IPS-NIHi7 (cell line): ENCODE results near the gene CAPN13.
A peak's percentile ranks its signal among the peaks of the same experiment; 100 is the strongest.

Experiments
- DNase-seq: peaks from one replicate; pipeline ENCODE4 v3.0.0; 2012; ENCODE audit warnings: mixed read lengths; ENCODE audit errors: extremely low spot score

Gene CAPN13

DNA sequence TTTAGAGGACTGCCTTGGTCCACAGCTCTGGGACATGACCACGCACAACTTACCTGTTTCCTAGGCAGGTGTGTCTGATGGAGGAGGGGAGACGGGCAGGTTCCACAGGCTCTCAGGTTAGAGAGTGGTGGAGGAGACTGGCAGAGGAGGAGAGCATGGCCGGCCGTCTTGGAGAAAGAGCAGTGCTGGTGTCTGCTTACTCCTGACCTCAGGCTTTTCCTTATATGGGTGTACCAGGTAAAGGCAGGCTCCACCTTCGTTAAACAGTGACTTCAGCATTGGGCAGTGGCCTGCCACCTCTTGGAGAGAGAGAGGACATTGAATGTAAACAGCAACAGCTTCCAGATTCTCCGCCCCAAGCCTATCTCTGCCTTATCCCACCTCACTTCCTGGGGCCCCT is at the start of gene CAPN13:
Gene CAPN13, minus strand, starts transcription at position 198 of the 400 bp plus-strand sequence. CDS start 20,121 bp downstream, outside the sequence.
- DNase-seq, result peak; percentile 85

DNA sequence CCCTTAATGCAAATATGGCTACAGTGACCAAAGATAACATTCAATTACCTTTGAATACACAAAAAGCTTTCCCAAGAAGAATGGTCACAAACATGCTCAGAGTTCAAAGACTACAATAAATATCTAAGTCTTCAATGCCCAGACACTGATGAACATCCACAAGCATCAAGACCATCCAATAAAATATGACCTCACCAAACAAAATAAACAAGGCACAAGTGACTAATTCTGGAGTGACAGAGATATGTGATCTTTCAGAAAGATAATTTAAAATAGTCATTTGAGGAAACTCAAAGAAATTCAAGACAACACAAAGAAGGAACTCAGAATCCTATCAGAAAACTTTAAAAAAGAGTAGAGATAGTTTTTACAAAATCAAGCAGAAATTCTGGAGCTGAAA is 40.6 kb upstream of the CAPN13 start:
- DNase-seq, result no peak

GRCh38 chr2:30847329-30847728 is 40.1 kb upstream of the CAPN13 start:
- DNase-seq, result no peak

GRCh38 chr2:30828586-30828985 is 21.3 kb upstream of the CAPN13 start:
- no peak for DNase-seq

DNA sequence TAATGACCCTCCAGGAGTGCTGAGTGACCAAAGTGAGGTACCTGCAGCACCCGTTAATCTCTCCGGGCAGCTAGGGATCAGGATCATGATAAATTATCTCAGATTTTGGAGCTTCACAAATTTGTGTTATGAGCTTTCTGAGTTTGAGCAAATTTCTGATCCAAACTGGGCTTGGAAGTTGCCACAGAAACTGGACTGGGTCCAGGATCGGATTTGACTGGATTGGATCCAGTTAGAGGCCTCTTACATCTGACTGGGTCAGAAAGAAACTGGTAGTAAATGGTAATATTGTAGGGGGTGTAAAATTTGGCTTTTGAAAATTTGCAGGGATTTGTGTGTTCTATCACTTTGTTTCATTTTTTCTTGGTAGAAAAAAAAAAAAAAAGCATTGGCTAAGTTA is 19.7 kb upstream of the CAPN13 start:
- DNase-seq, result no peak

DNA sequence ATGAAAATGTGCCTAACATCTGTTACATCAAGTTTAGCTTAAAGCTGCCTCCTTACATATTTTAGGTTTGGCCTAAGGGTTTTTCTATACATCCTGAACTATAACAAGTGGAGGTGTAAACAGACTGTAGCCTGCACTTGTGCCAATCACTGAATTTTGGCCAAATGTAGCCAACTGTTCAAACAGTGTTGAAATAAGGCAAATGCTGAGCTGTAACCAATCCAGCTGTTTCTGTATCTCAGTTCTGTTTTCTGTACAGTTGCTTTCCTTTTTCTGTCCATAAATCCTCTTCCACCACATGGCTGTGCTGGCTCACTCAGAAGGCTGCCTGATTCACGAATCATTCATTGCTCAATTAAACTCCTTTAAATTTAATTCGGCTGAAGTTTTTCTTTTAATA is 19.2 kb upstream of the CAPN13 start:
- no peak for DNase-seq

DNA sequence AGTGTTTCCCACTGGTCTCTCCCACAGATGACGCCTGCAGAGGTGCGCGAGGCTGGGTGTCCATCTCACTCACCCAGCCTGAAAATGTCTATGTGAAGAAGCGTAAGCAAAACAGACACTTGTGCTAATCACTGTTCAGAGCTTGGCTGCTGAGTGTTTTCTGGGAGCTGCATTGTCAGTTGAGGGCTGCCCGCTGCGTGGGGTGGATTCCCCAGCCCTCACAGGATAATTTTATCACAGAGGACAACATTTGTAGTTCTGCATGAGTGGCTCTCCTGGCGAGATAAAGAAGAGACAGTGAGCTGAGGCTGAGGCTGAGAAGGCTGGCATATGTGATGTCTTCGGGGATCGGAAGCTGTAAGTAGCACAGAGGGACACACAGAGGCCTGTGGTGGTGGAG is 16.2 kb upstream of the CAPN13 start:
- DNase-seq, result no peak

- no peak for DNase-seq
These were observed 14.7 kb upstream of the CAPN13 start for GRCh38 chr2:30821960-30822359.

GRCh38 chr2:30820381-30821055 is 13.3 kb upstream of the CAPN13 start:
- no peak for DNase-seq

DNA sequence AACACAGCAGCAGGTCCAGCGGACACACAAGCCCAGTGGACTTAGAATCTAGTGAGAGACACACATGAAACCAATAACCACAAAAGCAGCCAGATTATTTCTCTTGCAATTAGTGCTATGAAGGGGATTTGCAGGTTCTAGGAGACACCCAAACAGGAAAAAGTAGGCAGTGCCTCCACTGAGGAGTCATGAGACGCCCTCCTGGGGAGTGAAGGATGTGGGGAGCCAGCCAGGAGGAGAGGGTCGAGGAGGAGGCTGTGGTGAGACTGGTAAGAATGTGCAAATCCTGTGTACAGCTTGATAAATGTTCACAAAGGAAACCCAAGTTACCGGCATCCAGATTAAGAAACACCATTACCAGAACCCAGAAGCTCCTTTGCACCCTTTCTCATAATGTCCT is 2.7 kb upstream of the CAPN13 start:
- no peak for DNase-seq

DNA sequence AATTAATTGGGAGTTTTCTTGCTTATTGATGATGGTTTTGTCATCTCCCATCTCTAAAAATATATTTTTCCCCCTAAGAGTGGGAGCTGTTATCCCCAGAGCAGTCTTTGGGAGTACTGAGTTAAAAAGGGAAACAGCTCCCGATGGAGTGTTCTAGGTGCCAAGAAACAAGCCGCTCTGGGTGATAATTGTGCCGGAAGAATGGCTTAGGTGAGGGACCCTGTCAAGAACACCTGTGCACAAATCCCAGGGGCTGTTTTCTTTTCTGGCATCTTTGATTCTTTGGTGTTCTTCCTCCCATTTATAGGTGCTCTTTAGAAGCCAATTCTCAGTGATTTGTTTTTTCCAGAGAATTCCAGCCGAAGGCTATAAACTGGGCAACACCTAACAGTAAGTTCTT is 1.4 kb upstream of the CAPN13 start:
- DNase-seq, result no peak

DNA sequence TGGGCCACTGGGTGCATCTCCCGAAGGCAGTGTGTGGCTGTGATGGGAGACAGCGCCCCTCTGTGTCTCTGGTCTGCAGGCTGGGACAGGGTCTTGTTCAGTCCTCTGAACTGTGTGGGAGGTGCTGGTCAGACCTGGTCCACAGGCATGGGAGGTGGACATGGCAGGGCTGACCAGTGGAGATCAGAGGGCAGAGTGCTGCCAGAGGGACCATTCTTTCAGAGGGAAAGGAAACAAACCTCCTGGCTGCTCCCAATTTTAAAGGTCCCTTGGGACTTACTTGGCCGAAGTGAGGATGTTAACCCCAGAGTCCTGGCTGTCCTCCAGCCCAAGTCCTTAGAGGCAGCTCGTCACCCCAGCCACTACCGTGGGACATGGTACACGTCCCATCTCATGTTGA is 4.0 kb downstream of the CAPN13 start:
- DNase-seq, result no peak

- no peak for DNase-seq
These were observed 4.6 kb downstream of the CAPN13 start for GRCh38 chr2:30802611-30803010.

DNA sequence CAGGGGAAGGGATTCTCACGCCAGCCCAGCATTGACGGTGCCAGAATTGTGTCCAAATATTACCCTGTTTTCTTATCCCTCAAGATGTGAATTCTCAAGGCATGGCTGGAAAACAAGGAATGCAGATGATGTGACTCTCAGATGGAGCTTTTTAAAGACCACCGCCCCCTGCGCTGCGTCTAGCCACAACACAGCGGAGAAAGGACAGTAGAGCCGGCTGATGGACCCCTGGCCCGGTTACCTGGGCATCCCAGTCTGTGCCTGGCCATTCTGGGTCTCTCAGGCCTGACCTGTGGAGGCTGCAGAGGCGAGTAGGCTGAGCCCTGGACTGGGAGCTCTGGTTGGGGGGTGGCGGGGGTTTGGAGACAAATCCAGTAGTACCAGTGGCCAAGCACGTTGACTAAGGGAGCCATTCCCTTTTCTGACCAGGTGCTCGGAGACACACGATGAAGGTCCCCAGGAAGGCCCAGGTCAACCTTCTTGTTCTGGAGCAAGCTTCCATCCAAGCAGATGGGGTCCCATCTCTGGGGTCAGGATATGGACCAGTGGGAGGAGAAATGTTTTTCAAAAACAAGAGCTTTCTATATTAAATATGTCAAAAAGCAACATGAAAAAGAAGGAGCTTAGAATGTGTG is 5.3 kb downstream of the CAPN13 start:
- no peak for DNase-seq

DNA sequence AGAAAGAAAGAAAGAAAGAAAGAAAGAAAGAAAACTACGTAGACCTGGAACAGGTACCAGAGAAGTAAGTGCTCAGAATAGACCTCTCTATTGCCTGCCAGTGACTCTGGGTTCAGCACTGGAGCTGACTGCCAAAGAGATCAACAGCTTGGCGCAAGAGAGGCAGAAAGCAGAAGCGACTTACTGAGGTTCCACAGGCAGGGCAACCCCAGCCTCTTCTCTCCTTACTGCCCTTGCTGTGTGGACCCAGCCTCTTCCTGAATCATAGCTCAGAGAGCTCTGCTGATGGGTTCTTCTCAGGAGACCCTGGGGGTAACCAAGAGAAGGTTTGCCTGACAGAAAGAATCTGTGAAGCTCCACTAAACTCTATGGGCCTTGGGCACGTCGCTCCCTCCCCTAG is 7.1 kb downstream of the CAPN13 start:
- DNase-seq, result no peak

- DNase-seq, result no peak
These were observed 7.9 kb downstream of the CAPN13 start for GRCh38 chr2:30799366-30799765.

GRCh38 chr2:30798536-30798991 is 8.7 kb downstream of the CAPN13 start:
- DNase-seq, result no peak

- no peak for DNase-seq
These were observed 9.7 kb downstream of the CAPN13 start for GRCh38 chr2:30797381-30798015.

- DNase-seq, result peak; percentile 43
These were observed 10.5 kb downstream of the CAPN13 start for GRCh38 chr2:30796699-30797098.

DNA sequence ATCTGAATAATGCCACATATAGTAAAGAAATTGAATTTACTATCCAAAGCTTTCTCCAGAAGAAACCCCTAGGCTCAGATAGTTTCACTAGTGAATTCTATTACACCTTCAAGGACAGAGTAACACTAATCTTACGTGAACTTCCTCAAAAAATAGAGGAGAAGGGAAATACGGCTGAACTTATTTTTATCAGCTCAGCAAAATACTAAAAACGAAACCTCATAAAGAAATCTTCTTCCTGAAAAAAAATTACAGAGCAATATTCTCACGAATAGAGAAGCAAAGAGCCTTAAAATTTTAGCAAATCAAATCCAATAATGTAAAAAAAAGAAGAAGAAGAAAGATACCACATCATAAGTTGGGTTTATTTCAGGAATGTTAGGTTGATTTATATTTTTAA is 14.7 kb downstream of the CAPN13 start:
- no peak for DNase-seq

DNA sequence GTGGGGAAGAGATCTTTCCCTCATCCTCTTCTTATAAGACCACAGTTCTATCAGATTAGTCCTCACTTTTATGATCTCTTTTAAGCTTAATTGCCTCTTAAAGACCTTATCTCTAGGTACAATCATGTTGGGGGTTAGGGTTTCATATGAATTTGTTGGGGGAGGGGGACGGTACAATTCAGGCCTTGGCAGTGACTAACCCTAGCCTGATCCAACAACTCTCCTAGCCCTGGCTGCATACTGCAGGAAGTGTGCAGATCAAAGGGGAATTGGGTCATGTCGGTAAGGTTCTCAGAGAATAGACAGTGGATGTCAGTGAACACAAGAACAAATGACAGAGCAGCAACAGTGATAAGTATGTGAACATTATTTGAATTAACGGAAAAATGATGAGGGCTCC is 16.4 kb downstream of the CAPN13 start:
- DNase-seq, result no peak

GRCh38 chr2:30789670-30790210 is 17.5 kb downstream of the CAPN13 start:
- DNase-seq, result peak; percentile 73
